A673 (cell line): Measurements from ENCODE around the gene CCDC122. TPM values are rescaled to one million over a fixed set of nuclear protein-coding genes. Genes with fewer than 3 reads are reported as not detected.
A peak's percentile ranks its signal among the peaks of the same experiment; 100 is the strongest.

ENCODE experiments used
- BruUV-seq: library from RNA; stranded (reverse); fragments of 400-500 nt; replicated peaks from 2 replicates; lab custom pipeline; 2021; lab: Mats Ljungman, UMichigan
- CTCF ChIA-PET: fragments of 300-600 bp; sonication (Branson Sonifier 250); formaldehyde crosslinking; loops from one replicate; lab custom pipeline; 2022; ENCODE audit warnings: antibody characterized with exemption; lab: Charles Lee
- POLR2A ChIA-PET: fragments of 300-600 bp; sonication (Branson Sonifier 250); formaldehyde crosslinking; loops from one replicate; lab custom pipeline; 2022; ENCODE audit warnings: antibody characterized with exemption; ENCODE audit not compliant: low non-redundant PET; lab: Charles Lee
- DNase-seq: peaks from one replicate; pipeline ENCODE4 v3.0.0-alpha.2; 2015; ENCODE audit warnings: low spot score
- H3K27ac ChIP-seq: fragments of 200-600 bp; sonication (generic); 2 replicates; pipeline ENCODE4 v1.5.1; 2016; ENCODE audit warnings: mixed run types, low read depth, mild to moderate bottlenecking, mixed read lengths, antibody characterized with exemption, low read length; ENCODE audit not compliant: poor library complexity, severe bottlenecking
- H3K27me3 ChIP-seq: fragments of 200-600 bp; sonication (generic); replicated peaks from 2 replicates; pipeline ENCODE4 v1.6.1; 2017; ENCODE audit warnings: mixed run types, low read depth, mild to moderate bottlenecking, mixed read lengths, antibody characterized with exemption, low read length; ENCODE audit not compliant: insufficient read depth, poor library complexity
- H3K36me3 ChIP-seq: fragments of 200-600 bp; sonication (generic); 2 replicates; pipeline ENCODE4 v1.6.1; 2016; ENCODE audit warnings: mixed run types, mild to moderate bottlenecking, mixed read lengths, antibody characterized with exemption, low read length; ENCODE audit not compliant: insufficient read depth, poor library complexity, severe bottlenecking
- H3K4me1 ChIP-seq: fragments of 200-600 bp; sonication (generic); 2 replicates; pipeline ENCODE4 v1.6.1; 2017; ENCODE audit warnings: mixed run types, mild to moderate bottlenecking, mixed read lengths, antibody characterized with exemption, low read length; ENCODE audit not compliant: insufficient read depth, poor library complexity, severe bottlenecking
- H3K4me3 ChIP-seq: fragments of 200-600 bp; sonication (generic); 2 replicates; pipeline ENCODE4 v1.5.1; 2016; ENCODE audit warnings: low read depth, mixed run types, mild to moderate bottlenecking, mixed read lengths, low read length; ENCODE audit not compliant: poor library complexity, severe bottlenecking
- H3K9me3 ChIP-seq: fragments of 200-600 bp; sonication (generic); 2 replicates; pipeline ENCODE4 v1.6.1; 2016; ENCODE audit warnings: mixed run types, low read depth, mild to moderate bottlenecking, mixed read lengths, antibody characterized with exemption, low read length; ENCODE audit not compliant: poor library complexity, severe bottlenecking
- CTCF ChIP-seq: fragments of 300-800, 200-600 bp; sonication (generic); conservative IDR thresholded peaks from 2 replicates; pipeline ENCODE4 v1.5.1; 2017; ENCODE audit warnings: low read depth, mild to moderate bottlenecking, antibody characterized with exemption, low read length, moderate library complexity, mixed read lengths
- EZH2 ChIP-seq: fragments of 200-600 bp; sonication (generic); IDR thresholded peaks from 2 replicates; pipeline ENCODE4 v1.6.1; 2017; ENCODE audit warnings: borderline replicate concordance, low read depth, mild to moderate bottlenecking, mixed read lengths, antibody characterized with exemption, low read length; ENCODE audit not compliant: poor library complexity, severe bottlenecking
- intact Hi-C: fragments of 100-400 bp; cut with micrococcal nuclease; formaldehyde crosslinking; loops from one replicate; pipeline ENCODE4 v1.10.0; 2022; ENCODE audit not compliant: unreplicated experiment
- total RNA-seq: library from RNA; stranded (reverse); gene quantifications from 2 replicates; pipeline ENCODE4 v1.2.3, GENCODE V29; 2021

The CCDC122 gene
- total RNA-seq, 1 experiment from 2014 or later: 2.6 TPM

- no peak overlapping the region for H3K27ac ChIP-seq
- H3K4me3 ChIP-seq: no peak overlapping the region
- H3K36me3 ChIP-seq: no peaks in the 10 kb centered on the region
- H3K9me3 ChIP-seq: no peaks in the 10 kb centered on the region
- no peaks in the 10 kb centered on the region for H3K27me3 ChIP-seq
- no TSS peak for BruUV-seq
- intact Hi-C loops: loop anchor here (1.0 to 10.0 kb wide), 4 partner anchors 140 to 1396 kb away; no protein-coding TSS in a partner anchor
- H3K4me1 ChIP-seq: no peaks in the 10 kb centered on the region
- DNase-seq: peak; percentile 52
- no peak for TF ChIP-seq EZH2
- peak; percentile 64 for TF ChIP-seq CTCF
- CTCF ChIA-PET: interaction anchor here (0.6 to 2.5 kb wide), 3 partner anchors 140 to 643 kb away, joined by 3 to 14 read pairs (median 4); no protein-coding TSS in a partner anchor
- POLR2A ChIA-PET: no interaction called here
Measured at GRCh38 chr13:43908156-43909126, 28.9 kb upstream of the CCDC122 start.

DNA sequence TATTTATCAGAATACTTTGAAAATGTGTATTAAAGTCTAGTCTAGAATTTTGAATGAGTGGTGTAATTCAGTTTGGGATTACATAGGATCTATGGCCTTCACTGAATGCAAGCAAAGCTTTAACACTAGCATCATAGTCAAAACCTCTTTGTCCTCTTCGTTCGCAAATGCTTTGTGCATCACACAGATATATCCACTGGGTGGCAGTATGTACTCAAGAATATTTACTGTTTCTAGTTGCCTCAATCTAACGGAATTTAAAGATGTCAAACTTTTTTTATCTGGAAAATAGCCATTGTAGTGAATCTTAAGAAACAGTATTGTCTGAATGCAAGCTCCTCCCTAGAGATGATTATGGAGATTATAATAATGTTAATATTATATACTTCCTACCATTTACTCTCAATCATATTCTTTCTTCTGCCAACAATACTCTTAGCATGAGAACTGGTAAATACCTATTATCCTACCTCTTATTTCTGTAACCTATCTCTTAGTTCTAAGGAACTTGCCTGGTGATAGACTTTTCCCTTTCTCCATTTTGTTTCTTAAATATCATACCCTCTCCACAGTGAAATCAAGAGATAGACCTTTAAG, 26.0 kb upstream of the CCDC122 start:
- intact Hi-C loops: loop anchor here (2.0 to 10.0 kb wide), 3 partner anchors 565 to 1399 kb away; no protein-coding TSS in a partner anchor
- no TSS peak for BruUV-seq
- Histone ChIP-seq H3K9me3 (no peaks in the 10 kb centered on the region), H3K36me3 (no peaks in the 10 kb centered on the region), H3K4me1 (no peaks in the 10 kb centered on the region), H3K27me3 (no peaks in the 10 kb centered on the region), H3K4me3 (no peak overlapping the region), H3K27ac (no peak overlapping the region)
- ChIA-PET POLR2A (no interaction called here), CTCF (interaction anchor here (0.6 to 1.1 kb wide), 3 partner anchors 108 to 211 kb away, joined by 3 to 4 read pairs (median 3); no protein-coding TSS in a partner anchor)
- peak; percentile 78 for TF ChIP-seq CTCF
- no peak for TF ChIP-seq EZH2
- DNase-seq: peak; percentile 76

DNA sequence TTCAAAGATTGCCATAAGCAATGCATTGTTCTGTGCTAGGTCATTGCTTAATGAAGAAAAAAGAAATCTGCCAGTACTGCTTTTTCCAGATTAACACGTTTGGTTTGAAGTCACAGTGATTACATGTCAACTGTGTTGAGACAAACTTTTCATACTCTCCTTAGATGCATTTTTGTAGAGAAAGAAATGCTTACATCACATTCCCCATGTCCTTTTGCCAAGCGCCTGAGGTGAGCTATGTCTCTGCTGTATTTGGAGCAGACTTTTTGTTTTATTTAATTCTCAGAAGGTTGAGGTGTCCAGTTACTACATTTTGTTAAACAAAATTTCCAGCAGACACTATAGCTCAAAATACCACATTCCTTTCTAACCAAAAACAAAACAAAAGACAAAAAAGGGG, 16.4 kb upstream of the CCDC122 start:
- TF ChIP-seq CTCF (no peak), EZH2 (no peak)
- Histone ChIP-seq H3K9me3 (no peaks in the 10 kb centered on the region), H3K4me3 (no peak overlapping the region), H3K36me3 (no peaks in the 10 kb centered on the region), H3K27me3 (peaks cover 4% of the 10 kb centered on the region), H3K27ac (no peak overlapping the region), H3K4me1 (no peaks in the 10 kb centered on the region)
- no TSS peak for BruUV-seq
- intact Hi-C loops: no loop called here
- CTCF ChIA-PET: no interaction called here
- POLR2A ChIA-PET: no interaction called here
- no peak for DNase-seq
